NCI-H2107 (cell line): ENCODE results near the gene SLC41A3.

Experiments used
- DNase-seq: peaks from one replicate; lab custom pipeline; 2025; lab: John Stamatoyannopoulos, UW

SLC41A3 gene

GRCh38 chr3:126026761-126027160 is 57.2 kb downstream of the SLC41A3 start:
- DNase-seq: no peak

- no peak for DNase-seq
Measured at GRCh38 chr3:126026277-126026751, 57.6 kb downstream of the SLC41A3 start.

- DNase-seq: no peak
Measured at GRCh38 chr3:126025862-126026261, 58.1 kb downstream of the SLC41A3 start.

- DNase-seq: no peak
Measured at GRCh38 chr3:126025116-126025729, 58.7 kb downstream of the SLC41A3 start.

- no peak for DNase-seq
Measured at GRCh38 chr3:126024049-126024854, 59.7 kb downstream of the SLC41A3 start.

- DNase-seq: no peak
Measured at GRCh38 chr3:126023390-126023789, 60.5 kb downstream of the SLC41A3 start.

- DNase-seq: no peak
Measured at GRCh38 chr3:126022741-126023359, 61.1 kb downstream of the SLC41A3 start.

GRCh38 chr3:126021702-126022101 is 62.2 kb downstream of the SLC41A3 start:
- no peak for DNase-seq

GRCh38 chr3:126021224-126021623 is 62.7 kb downstream of the SLC41A3 start:
- no peak for DNase-seq

- no peak for DNase-seq
Measured at GRCh38 chr3:126019683-126020082, 64.2 kb downstream of the SLC41A3 start.

GRCh38 chr3:126018995-126019394 is 64.9 kb downstream of the SLC41A3 start:
- DNase-seq: no peak

- DNase-seq: no peak
Measured at GRCh38 chr3:126018545-126018944, 65.4 kb downstream of the SLC41A3 start.

GRCh38 chr3:126017362-126017761 is 66.6 kb downstream of the SLC41A3 start:
- no peak for DNase-seq

- DNase-seq: no peak
Measured at GRCh38 chr3:126016616-126017015, 67.3 kb downstream of the SLC41A3 start.

GRCh38 chr3:126015075-126015474 is 68.8 kb downstream of the SLC41A3 start:
- no peak for DNase-seq

GRCh38 chr3:126014252-126014651 is 69.7 kb downstream of the SLC41A3 start:
- no peak for DNase-seq

- DNase-seq: no peak
Measured at GRCh38 chr3:126013751-126014156, 70.2 kb downstream of the SLC41A3 start.

GRCh38 chr3:126009181-126009580 is 74.7 kb downstream of the SLC41A3 start:
- DNase-seq: no peak

- no peak for DNase-seq
Measured at GRCh38 chr3:126008219-126008618, 75.7 kb downstream of the SLC41A3 start.

- DNase-seq: no peak
Measured at GRCh38 chr3:126005951-126006350, 78.0 kb downstream of the SLC41A3 start.

GRCh38 chr3:126004692-126005091 is 79.2 kb downstream of the SLC41A3 start:
- DNase-seq: no peak

GRCh38 chr3:126004217-126004616 is 79.7 kb downstream of the SLC41A3 start:
- DNase-seq: no peak
